Mammary epithelial cell (primary cell): ENCODE measurements around the gene ZNF549.

Experiments used
- CTCF ChIP-seq, 2 donors: IDR thresholded peaks in 1 of 2; conservative IDR thresholded peaks in 1 of 2; 2 replicates each; pipeline ENCODE4 v1.5.1; 2011 to 2012; ENCODE audit warnings: inconsistent platforms in 2 of 2, low read length in 2 of 2, mild to moderate bottlenecking in 2 of 2, control low read depth in 1 of 2, low read depth in 1 of 2; ENCODE audit not compliant: insufficient read depth in 1 of 2; ENCODE audit errors: extremely low read depth in 1 of 2
- EZH2 ChIP-seq: IDR thresholded peaks from 2 replicates; pipeline ENCODE4 v1.6.1; 2012; ENCODE audit warnings: low read length, inconsistent platforms, borderline replicate concordance

- TF ChIP-seq CTCF (conservative IDR thresholded peaks at IDR 0.05 in 1 of 2, IDR thresholded peaks at IDR 0.05 in 1 of 2; ENCODE audit: extremely low read depth in 1 of 2, insufficient read depth in 1 of 2, low read depth in 1 of 2, low read length in 2 of 2) (no peak), EZH2 (no peak)
Observed at GRCh38 chr19:57558525-57558924, 31.4 kb downstream of the ZNF549 start.
